Right forelimb (tissue), 1 donor: Measurements from ENCODE around the gene ARL5A.

Source experiments
- DNase-seq: peaks from one replicate; pipeline ENCODE4 v3.0.0-alpha.2; 2018

Gene ARL5A

DNA sequence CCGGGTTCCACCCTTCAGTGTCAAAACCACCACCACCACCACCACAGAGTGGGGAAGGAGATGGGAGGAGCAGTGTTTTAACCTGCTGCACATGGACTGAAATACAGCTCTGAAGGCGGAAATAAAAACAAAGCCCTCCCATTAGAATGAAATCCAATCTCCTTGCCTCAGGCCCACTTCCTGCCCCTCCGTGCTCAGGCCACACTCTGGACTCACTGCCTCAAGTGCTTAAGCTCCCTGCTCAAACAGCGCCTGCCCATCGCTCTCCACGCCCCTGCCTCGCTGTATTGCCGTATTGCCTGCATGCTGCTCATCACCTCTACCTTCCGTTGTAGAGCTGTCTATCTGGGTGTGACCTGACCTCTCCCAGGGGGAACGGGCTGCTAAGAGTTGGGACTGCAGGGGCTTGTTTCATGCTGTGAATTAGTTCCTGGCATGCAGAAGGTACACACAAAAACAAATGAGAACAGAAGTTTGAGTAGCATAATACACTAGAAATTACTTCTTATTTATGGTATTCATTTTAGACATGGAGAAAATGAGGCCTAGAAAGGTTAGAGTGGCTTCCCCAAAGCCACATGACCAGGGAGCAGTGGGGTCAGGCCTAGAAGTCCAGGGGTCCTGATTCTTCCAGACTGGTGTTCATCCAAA is 62.3 kb downstream of the ARL5A start:
- DNase-seq = no peak

DNA sequence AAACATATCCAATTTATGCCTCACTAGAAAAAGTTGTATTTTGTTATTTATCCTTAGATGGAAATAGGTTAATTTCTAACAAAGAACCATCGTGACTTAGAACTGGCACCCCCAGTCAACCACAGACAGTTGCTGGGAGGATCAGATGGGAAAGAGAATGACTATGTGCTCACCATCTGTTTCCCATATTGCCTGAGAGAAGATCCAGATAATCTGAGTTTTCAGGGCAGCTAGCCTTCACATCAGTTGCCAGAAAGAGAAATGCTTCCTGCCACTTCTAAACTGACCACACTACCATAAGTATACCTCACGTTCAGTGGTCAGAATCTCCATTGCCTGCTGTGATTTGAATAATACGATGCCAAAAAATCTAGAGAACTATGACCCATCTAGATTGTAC is 65.5 kb downstream of the ARL5A start:
- no peak for DNase-seq

DNA sequence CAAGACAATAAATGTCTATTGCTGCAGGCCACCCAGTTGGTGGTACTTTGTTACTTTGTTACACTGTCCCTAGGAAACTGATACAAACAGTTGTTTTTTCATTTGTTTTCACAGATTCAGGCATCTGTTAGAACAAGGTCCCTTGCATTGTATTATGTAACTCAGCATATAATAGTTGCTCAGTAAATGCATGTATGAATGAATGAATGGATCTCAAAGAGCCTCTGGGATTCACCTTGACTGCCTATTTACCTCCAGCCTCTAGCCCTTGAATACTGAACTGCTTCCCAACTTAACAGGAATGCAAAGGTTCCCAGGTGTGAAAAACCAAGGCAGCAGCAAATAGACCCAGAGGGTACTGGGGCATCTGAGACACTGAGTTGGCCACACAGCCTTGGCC is 66.5 kb downstream of the ARL5A start:
- no peak for DNase-seq

DNA sequence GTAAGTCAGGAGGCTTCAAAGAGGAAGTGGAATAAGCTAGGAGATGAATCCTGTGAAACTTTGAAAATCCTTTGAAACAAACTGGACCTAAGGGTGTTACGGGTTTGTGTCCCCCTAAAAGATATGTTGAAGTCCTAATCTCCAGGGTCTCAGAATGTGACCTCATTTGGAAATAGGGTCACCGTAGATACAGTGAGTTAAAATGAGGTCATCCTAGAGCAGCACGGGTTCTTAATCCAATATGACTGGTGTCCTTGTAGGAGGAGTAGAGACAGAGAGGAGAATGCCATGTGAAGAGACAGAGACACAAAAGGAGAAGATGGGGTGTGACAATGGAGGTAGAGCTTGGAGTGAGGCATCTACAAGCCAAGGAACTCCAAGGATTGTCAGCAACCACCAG is 67.0 kb downstream of the ARL5A start:
- DNase-seq = no peak

DNA sequence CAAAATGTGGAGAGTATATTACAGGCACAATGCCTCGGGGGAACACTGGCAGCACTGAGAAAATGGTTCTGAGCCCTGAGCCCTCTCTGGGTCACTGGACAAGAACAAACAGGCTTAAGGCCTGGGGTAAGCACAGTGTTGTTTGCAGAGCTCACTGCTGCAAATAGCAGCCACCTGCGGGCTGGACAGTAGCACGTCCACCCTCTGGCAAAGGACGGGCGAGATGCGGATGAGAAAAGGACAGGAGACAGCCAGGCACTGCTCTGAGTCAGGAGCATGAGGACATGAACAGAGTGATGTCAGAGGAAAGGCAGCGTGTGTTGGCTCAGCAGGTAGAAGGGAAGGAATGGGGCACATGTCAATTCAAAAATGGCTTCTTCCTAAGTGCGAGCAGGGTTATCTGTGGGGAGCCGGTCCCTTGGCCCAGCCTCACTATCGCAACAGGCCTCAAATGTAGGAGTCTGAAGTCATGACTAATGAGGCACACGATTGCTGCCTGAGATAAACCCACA is 68.0 kb downstream of the ARL5A start:
- no peak for DNase-seq

DNA sequence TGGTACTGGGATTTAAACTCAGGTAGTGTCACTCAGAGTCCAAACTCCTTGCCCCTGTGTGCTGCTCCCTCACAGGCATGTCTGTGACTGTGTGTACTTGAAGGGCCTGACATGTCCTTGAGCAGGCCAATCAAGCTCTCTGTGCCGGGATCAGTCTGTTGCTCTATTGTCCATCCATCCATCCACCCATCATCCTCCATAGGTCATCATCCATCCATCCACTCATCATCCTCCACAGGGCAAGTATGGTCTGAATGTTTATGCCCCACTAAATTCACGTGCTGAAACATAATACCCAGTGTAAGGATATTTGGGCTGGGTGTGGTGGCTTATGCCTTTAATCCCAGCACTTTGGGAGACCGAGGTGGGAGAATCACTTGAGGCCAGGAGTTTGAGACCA is 69.5 kb downstream of the ARL5A start:
- DNase-seq = no peak

DNA sequence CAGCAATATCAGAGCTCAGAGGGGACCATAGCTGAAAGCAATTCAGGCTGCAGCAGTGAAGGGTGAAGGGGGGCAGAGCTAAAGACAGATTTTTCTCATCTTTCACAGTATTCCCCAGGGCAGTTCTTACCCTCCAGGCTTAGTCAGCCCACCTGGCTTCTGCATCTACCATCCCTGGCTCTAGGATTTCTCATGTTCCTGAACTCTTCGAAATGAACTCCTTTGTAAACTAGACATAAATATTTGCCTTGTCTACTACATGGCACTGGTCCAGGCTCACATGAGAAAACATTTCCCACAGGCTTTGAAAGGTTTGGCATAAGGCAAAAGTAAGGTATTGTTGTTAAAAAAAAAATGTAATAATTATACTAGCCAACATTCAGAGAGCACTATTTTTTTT is 70.4 kb downstream of the ARL5A start:
- DNase-seq = no peak

DNA sequence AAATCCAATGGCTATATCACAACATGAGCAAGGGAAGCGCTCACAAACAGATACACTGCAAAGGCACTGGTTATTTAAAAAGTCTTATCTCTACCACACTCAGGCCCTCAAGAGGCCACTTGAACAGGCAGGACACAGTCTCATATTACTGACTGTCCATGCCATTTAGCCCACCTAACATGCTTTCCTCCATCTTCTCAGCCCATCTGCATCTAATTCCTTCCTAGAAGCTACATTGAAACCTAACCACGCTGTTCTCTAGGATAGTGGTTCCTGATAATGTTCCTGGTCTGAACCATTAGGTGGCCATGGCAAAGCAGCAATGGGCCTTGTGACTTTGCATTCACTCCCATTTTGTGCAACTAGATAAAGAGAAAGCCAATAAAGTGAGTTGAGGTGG is 71.4 kb downstream of the ARL5A start:
- no peak for DNase-seq

DNA sequence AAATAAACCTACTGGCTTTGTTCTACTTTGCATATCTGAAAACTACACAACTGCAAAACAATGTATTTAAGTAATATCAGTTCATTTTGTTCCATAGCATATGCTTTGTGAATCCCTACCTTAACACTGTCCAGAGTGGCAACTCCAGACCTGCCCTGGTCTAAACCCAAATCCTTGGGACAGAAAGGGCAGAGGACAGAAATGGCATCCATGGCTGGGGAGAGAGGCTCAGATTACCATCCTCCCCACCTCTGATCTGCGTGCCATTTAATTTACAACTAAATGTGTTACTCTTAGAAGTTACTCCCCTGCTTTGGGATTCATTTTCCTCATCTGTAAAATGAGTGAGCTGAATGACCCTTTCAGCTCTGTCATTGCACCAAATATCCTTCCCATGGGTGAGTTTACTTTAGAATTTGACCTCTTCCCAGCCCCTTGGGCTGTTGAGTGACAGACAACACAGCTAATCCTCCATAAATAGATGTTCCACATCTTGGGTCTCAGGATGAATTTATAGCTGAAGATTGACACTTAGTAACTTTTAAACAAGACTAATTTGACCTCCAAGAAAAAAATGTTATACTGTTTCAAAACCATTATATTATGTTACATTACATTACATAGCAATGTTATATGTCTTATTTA is 73.8 kb downstream of the ARL5A start:
- DNase-seq = no peak

DNA sequence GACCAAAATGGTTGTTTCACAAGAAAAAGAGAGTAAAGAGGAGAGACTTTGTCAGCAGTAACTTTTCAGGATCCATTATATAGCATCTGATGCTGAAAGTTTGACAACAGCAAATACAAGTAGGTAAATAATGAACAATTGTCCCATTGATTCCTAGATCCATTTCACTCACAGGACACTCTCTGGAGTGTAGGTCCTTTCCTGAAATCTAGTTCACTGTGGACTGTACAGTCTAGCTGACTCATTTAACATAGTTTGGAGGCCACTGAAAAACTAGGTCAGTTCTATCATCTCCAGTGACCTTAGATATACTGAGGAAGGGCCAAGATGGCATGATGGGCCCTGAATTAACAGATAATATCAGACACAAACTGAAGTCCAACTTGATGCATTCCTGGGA is 74.7 kb downstream of the ARL5A start:
- DNase-seq = no peak
